Muscle of arm (tissue), 12 donors: ENCODE data around the gene GRIP1. TPM values are rescaled to one million over a fixed set of nuclear protein-coding genes. Genes with fewer than 3 reads are reported as not detected.
"Not testable (repeated sequence)": the region's sequence is repeated elsewhere in the genome, so short reads cannot be mapped to it uniquely, and the experiment has no call there.

Experiments
- DNase-seq: peaks from one replicate; pipeline ENCODE4 v3.0.0-alpha.2; 2013
- polyA plus RNA-seq, 12 donors: library from polyadenylated mRNA; unstranded; fragments of 120-200 nt; gene quantifications; one replicate each; pipeline ENCODE4 v1.2.1, GENCODE V29; 2013; ENCODE audit not compliant: insufficient read length in 12 of 12

The GRIP1 gene
- polyA plus RNA-seq, 12 donors: 0.83 to 11.3 (median 1.9) TPM; not detected in 2

DNA sequence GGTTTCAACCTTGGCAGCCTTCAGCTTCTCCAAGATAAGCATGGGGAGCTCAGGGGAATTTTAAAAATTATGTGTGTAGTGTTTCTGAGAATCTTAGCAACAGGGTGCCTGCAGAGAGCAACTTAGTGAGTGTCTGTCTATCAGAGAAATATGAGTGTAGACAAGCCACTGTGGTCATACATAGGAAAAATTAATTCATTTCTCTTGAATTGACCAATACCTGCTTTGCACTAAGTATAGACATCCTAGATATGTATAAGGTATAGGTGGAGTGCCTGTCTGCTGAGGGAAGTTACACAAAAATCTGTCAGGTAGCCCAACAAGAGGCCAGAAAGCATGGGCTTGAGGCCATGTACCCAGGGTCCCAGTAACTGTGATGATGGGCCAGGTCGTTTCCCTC is 355.9 kb downstream of the GRIP1 start:
- DNase-seq: no peak

DNA sequence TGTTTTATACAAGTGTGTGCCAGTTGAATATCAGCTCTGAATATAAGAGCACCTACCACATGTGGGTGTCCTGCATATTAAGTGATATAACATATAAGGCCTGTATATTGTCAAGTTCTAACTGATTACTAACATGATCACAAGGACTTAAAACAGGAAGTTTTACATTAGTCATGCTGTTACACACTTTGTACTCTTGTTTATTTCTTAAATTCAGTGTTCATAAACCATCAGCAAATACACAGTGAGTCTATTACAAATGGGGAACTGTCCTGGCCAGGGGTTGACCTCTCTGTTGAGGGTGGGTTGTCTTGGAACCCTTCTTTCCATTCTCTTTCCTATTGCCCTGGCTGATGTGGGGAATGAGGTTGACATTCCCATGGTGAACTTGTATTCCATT is 357.4 kb downstream of the GRIP1 start:
- DNase-seq: no peak

DNA sequence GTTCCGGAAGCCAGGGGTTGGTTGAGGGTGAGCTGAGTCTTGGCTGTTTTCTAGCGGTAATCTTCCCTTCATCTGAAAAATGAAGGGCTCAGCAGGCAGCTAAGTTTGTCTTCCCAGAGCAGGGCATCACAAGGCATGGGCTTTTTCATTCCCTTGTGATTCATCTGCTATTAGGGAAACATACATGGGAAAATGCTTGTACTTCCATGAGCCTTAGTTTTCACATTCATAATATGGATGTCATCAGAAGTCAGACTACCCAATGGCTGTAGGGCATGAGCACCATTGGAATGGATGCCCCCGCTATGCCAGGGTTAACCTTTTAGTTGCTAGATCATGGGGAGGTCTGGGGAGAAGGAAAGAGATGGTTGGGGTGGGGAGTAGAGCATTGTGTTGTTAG is 357.9 kb downstream of the GRIP1 start:
- no peak for DNase-seq

DNA sequence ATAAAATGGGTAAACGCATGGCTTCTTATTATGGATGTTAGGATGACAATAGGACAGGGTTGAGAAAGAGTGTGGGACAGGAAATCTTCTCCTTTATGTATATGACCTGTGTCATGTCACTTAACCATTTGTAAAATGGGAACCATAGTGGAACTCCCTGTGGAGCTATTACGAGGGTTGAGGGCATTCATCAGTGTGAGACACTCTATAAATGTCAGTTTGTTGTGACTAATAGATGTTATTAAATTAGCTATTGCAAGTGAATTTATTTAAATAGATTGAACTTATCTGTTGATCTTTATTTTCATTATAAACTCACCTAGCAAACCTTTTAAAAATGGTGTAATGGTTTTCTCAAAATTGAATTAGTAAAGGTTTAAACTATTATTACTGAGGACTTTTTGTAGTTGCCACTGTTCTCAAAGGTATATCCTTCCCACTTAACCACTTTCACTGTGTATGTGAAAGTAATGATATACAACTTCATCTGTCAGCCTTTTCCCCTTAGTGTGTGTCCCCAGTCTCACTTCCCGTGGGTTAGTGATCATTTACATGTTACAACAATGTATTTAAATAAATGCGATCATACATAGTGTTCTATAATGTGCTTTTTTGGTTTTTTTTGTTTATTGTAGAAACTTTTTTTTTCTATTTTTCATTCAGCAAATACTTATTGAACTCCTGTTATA is 359.5 kb downstream of the GRIP1 start:
- DNase-seq: no peak

DNA sequence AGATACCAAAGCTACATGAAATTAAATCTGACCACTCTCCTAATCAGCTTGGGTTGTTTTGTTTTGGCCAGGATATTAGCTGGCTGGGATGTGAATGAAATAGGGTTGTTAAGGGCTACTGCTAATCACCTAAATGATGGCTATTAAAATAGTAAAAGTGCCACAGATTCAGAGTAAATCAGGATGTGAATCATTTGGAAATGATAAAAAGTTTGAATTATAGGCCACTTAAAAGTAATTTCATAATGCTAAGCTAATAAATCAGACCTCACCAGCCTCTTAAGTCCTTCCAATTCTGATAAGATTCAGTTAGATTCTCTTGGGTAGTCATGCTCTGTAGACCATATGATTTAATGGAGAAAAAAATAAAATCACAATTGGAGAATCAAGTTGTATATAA is 364.6 kb downstream of the GRIP1 start:
- DNase-seq: no peak

DNA sequence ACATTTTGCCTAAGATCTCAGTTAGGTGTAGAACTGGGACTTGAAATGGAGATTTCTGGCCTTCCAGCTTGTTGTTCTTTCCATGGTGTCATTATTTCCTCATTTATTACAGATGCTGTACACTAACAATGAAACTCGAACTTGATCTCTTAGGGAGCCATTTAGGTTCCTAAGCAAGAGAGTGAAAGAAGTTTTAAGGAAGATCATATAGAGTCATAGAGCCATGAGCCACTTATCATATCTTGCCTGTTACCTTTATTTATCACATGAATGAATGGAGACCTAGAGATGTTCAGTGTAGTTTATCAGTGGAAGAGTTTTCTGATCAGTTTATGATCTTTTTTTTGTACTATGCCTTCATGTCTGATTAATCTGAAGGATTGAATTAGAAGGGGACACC is 366.7 kb downstream of the GRIP1 start:
- DNase-seq: no peak

DNA sequence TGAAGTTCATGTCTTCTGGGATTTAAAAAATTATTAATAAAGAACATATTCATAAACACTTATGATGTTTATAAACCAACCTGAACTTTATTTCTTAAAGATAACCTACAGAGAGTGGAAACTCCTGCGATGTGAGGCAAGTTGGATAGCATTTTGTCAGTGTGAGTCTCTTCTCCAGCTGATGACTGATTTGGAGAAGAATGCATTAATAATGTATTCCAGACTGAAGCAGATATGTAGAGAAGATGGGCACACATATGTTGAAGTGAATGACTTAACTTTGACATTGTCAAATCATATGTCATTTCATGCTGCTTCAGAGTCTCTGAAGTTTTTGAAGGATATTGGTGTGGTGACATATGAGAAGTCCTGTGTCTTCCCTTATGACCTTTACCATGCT is 369.3 kb downstream of the GRIP1 start:
- no peak for DNase-seq

DNA sequence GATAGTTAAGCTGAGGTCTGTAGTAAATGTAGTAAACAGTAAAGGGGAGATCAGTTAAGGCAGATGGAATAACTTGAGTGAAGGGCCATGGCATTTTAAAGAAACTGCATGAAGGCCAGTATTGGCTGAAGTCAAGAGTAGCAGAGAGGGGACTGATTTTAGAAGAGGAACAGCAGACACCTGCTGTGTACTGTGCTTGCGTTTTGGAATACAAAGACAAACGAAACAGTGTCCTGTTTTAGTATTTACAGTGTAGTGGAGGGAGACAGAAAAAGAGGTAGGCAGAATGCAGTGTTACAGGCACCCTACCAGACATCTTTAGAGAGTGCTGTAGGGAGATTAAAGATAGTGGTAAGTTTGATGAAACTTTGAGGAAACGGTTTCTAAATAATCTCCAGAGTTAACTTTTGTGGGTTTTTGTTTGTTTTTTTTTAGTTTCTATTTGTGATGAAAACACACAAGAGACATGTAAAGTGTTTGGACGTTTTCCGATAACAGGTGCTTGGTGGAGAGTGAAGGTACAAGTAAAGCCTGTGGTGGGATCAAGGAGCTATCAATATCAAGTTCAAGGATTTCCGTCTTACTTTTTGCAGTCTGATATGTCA is 374.5 kb downstream of the GRIP1 start:
- no peak for DNase-seq

DNA sequence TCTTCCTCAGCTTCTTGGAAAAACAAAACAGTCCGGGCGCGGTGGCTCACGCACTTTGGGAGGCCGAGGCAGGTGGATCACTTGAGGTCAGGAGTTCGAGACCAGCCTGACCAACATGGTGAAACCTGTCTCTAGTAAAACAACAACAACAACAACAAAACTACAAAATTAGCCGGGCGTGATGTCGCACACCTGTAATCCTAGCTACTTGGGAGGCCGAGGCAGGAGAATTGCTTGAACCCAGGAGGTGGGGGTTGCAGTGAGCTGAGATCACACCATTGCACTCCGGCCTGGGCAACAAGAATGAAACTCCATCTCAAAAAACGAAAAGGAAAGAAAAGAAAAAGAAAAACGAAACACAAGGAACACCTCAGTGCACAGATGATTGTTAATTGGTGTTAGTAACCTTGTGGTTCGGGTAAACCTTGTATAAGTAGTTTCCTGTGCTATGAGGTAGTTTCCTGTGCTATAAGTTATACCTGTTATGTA is 375.5 kb downstream of the GRIP1 start:
- DNase-seq: not testable (repeated sequence)

DNA sequence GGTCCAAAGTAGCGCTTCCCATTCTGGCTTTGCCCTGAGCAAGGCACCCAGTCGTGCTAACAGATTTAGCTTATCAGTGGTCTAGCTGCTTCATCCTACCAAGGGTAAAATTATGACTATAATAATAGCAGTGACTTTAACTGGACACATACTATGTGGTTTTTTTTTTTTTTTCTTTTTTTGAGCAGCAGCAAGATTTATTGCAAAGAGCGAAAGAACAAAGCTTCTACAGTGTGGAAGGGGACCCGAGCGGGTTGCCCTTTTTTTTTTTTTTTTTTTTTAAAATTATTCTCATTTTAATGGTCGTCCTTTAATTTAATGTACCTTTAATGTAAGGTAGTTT is 376.1 kb downstream of the GRIP1 start:
- no peak for DNase-seq

DNA sequence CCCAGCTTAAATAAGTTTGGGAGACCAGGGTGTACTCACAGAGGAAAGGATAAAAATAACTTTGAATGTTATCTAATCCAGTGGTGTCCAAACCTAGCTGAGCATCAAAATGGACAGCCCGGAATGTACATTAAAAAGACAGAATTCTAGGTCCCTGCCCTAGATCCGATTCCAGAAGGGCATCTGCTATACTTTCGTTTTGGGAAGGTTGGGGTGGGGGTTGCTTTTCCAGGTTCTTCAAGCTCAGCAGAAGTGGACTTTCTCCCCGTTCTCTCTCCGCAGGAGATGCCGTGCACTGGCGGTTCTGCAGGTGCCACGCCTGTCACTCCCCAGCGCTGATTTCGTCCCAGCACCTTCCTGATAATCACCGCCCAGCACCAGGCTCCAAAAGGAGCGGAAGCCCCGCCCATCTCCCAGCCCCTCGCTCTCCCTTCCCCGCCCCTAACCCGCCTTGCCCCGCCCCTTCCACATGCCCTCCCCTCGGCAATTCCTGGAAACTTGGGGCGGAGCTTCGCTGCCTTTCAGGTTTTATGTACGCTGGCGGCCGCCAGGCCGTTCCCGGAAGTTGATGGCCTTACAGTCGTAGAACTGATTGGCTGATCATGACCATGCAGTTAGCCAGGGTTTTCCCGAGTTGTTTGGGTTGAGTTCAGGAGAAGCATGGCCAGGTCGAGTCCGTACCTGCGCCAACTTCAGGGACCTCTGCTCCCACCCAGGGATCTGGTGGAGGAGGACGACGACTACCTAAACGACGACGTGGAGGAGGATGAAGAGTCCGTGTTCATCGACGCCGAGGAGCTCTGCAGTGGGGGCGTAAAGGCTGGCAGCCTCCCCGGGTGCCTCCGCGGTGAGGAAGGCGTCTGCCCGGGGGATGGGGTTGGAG is 376.7 kb downstream of the GRIP1 start, which contains the start of gene HELB:
Gene HELB, plus strand, starts transcription at position 550 of the 883 bp plus-strand sequence. Its CDS starts 111 bp downstream, at position 661.
- DNase-seq: peak; percentile 97

DNA sequence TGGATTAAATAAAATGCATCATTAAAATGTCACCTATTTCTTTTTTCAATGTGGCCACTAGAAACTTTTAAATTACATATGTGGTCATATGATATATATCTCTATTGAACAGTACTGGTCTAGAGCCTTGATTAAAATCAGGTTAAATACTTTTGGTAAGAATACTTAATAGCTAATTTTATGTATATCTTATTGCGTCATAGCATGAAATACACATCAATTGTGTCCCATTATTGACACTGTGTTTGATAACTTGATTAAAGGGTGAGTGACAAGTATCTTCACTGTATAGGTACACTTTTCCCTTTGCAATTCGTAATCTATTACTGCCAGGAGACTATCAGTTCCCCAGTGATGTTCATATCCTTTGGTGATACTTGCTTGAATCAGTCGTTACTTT is 381.0 kb downstream of the GRIP1 start:
- no peak for DNase-seq
